Coronary artery (tissue), 2 donors: ENCODE results near the gene SUMO2.

Experiments used
- DNase-seq: peaks from one replicate; pipeline ENCODE4 v3.0.0-alpha.2; 2017; ENCODE audit warnings: low spot score
- H3K27ac ChIP-seq, 2 donors: fragments of 200-600 bp; sonication (generic); one replicate each; pipeline ENCODE4 v1.5.1; 2016 to 2019
- H3K4me3 ChIP-seq: fragments of 200-600 bp; sonication (generic); 2 replicates; pipeline ENCODE4 v1.5.1; 2016; ENCODE audit warnings: mild to moderate bottlenecking, moderate library complexity
- TF ChIP-seq, protein P1 (sequence below): fragments of 200-600 bp; sonication (generic); IDR thresholded peaks from one replicate; pipeline ENCODE4 v1.5.1; 2019; ENCODE audit warnings: antibody characterized with exemption

SUMO2 gene

DNA sequence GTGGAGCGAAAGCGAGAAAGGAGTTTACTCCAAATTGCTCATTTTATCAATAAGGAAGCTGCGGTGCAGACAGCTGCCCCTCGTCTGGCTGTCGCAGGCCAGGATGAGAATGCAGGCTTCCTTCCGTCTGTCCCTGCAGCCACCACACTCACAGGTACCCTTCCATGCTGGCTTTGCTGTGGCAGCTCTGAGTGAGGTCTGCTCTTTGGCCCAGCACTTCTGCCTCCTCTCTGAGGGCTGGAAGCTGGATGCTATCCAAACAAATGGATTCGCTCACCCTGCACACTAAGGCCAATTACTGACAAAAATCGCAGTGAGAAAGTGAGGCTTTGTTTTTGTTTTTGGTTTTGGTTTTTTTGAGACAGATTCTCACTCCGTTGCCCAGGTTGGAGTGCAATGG is 66.0 kb downstream of the SUMO2 start:
- Histone ChIP-seq H3K4me3 (no peak overlapping the region), H3K27ac (no peak overlapping the region)
- no peak for DNase-seq
- TF ChIP-seq, protein P1, sequence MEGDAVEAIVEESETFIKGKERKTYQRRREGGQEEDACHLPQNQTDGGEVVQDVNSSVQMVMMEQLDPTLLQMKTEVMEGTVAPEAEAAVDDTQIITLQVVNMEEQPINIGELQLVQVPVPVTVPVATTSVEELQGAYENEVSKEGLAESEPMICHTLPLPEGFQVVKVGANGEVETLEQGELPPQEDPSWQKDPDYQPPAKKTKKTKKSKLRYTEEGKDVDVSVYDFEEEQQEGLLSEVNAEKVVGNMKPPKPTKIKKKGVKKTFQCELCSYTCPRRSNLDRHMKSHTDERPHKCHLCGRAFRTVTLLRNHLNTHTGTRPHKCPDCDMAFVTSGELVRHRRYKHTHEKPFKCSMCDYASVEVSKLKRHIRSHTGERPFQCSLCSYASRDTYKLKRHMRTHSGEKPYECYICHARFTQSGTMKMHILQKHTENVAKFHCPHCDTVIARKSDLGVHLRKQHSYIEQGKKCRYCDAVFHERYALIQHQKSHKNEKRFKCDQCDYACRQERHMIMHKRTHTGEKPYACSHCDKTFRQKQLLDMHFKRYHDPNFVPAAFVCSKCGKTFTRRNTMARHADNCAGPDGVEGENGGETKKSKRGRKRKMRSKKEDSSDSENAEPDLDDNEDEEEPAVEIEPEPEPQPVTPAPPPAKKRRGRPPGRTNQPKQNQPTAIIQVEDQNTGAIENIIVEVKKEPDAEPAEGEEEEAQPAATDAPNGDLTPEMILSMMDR = no peak
